GM19463 (cell line): ENCODE measurements around the gene BOLA2B.
A peak's percentile ranks its signal among the peaks of the same experiment; 100 is the strongest.
"Not testable (repeated sequence)": the region's sequence is repeated elsewhere in the genome, so short reads cannot be mapped to it uniquely, and the experiment has no call there.

Source experiments
- ATAC-seq: cut with Tn5 transposase; IDR thresholded peaks from one replicate; pipeline ENCODE4 v1.9.1; 2021; ENCODE audit warnings: mild to moderate bottlenecking, moderate library complexity; ENCODE audit not compliant: unreplicated experiment

The BOLA2B gene

DNA sequence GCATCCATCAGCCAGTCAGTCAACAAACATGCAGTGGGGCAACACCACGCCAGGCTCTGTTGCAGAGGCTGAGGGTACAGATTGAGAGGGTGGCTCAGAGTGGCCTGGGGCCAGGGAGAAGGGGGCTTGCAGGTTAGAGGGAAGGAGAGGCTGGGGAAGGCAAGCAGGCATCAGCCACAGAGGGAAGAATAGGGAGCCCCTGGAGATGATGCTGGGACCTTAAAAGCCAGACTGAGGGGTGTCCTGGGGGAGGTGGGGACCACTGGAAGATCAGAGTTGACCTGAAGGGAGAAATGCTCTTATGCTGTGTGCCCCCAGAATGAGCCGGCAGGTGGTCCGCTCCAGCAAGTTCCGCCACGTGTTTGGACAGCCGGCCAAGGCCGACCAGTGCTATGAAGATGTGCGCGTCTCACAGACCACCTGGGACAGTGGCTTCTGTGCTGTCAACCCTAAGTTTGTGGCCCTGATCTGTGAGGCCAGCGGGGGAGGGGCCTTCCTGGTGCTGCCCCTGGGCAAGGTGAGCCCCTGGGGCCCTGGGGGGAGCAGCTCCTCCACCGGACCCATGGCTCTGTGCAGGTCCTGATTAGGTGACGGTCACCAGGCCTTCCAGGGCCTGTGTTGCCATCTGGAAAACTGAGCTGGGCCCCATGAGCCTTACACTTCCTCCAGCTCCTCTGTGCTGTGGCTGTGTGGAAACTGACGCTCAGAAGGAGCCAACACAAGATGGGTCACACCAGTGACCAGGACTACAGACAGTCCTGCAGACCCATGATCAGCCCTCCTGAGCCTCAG, 8.4 kb downstream of the BOLA2B start:
- ATAC-seq = no peak

DNA sequence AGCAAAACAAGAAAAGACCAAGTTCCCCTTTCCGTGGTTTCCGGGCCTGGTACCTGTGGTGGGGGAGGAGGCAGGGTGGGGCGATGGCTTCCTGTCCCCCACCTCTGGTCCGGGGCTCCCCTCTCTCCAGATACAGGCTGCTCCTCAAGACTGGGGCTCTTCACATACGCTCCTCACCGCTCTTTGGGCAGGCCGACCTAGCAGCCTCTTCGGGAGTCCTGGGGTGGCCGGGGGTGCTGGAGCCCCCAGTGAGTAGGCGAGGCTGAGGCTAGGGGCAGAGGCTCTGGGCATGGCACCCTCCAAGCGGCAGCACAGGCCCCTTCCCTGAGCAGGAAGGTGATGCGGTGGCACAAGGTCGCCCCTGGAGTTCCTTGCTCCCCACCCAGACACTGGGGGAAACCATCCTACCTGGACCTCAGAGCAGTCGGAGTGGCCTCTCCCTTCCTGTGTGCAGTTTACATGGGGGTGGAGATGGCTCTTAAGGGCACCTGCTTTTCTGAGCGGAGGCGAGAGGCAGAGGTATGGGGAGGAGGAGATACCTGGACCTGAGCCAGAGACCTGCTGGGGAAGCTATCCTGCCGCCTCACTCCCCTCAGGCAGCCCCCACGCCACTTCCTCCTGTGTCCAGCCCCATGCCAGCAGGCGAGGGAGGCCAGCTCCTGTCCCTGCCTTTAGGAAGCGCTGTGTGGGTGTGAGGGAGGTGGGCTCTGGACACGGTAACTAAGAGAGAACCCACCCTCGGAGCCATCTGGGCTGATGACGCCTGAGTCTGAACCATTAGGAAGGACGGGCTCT, 9.2 kb downstream of the BOLA2B start:
- peak; percentile 36 for ATAC-seq

DNA sequence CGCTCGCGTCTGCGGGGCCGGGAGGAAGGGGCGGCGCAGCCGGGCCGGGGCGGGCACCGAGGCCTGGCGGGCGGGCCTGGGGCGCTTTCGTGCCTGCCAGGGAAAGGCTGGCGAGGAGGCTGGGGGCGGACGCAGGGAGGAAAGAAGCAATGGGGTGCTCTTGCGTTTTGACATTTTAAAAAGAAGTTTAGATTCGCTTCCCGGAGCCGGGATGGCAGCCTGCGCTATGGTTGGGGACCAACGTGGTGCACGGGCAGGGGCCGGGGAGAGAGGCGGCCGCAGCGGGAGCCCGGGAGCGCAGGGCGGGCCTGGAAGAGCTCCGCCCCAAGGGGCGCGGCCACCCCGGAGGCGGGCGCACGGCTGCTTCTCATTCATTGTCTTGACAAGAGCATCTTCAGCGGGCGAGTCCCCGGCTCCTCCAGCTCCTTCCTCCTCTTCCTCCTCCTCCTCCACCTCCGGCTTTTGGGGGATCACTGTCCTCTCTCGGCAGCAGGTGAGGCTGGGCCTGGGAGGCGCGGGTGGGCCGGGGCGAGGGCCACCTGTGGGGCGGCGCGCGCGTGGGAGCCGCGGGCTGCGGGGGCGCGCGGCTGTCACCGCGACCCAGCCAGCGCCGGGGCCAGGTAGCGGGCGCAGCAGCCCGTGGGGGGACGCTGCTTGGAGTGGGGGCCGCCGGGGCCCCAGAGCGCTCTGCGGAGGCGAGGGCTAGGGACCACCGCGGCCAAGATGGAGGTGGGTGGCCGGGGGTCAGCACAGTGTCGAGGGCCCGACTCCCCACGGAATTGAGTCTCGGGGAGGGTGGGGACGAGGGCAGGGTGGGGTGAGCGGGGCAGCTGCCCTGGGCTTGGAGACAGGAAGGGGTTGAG, 10.0 kb downstream of the BOLA2B start, which contains the start of gene CORO1A:
Gene CORO1A, plus strand, starts transcription at position 370 of the 863 bp plus-strand sequence. CDS start 1,608 bp downstream, outside the sequence.
- ATAC-seq = peak; percentile 58

DNA sequence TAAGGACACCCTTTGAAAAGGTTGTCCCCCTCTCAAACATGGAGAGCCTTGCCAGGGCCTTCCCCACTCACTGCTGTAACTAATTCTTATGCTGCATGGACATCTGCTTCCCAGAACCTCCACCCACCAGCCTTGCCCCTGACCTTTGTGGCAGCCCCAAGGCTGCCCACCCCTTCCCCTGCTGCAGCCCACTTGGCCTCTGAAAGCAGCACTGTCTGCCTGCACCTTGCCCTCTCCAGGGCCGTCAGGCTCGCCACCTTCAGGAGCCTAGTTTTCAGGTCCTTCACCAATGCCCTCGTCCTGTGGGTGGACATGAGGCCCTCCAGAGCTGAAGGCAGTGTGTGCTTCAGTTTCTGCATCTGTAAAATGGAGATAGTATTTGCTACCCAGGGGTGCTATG, 12.7 kb downstream of the BOLA2B start:
- no peak for ATAC-seq

DNA sequence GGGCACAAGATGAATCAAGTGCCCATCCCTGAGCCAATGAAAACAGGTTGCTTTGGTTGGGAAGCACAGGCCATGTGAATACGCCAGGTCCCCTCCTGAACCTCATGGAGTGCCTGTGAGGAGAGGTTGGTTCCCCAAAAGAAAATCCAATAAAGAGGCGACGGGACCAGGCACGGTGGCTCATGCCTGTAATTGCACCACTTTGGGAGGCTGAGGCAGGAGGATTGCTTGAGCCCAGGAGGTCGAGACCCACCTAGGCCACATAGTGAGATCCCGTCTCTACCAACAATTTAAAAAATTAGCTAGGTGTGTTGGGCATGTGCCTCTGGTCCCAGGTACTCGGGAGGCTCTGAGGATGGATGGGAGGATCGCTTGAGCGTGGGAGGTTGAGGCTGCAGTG, 13.5 kb downstream of the BOLA2B start:
- no peak for ATAC-seq

DNA sequence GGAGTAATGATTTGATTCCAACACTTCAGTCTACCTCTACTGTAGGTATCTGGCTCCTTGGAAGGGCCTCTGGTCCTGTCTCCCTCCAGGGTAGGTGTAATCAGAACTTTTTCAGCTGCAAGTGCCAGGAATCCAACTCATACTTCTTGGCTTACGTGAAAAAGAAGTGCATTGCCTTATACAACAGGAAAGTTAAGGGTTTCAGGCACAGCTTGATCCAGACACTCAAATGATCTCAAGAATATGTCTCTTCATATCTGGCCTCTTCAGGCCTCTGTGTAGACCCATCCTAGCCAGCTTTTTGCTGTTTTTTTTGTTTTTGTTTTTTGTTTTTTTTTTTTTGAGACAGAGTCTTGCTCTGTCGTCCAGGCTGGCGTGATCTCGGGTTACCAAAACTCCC, 14.3 kb downstream of the BOLA2B start:
- ATAC-seq = no peak

DNA sequence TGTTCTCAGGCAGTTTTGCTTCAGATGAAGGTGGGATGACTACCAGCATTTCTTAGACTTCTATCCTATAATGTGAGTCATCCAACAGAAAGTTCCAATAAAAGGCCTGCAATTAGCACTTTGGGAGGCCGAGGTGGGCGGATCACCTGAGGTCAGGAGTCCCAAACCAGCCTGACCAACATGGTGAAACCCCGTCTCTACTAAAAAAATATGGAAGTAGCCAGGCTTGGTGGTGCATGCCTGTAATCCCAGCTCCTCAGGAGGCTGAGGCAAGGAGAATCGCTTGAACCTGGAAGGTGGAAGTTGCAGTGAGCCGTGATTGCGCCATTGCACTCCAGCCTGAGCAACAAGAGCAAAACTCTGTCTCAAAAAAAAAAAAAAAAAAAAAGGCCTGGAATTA, 16.6 kb downstream of the BOLA2B start:
- not testable (repeated sequence) for ATAC-seq

DNA sequence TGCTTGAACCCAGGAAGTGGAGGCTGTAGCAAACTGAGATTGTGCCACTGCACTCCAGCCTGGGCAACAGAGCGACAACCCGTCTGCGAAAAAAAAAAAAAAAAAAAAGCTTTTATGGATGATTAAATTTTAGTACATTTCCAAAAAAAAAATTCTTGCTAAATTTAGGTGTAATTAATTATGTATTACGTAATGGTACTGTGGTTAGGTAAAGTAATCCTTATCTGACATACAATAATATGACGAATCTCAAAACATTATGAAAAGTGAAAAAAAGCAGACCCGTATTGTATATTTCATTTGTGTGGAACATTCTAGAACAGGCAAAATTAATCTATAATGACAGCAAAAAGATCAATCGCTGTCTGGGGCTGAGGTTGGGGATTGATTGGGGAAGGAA, 20.4 kb downstream of the BOLA2B start:
- ATAC-seq = no peak

DNA sequence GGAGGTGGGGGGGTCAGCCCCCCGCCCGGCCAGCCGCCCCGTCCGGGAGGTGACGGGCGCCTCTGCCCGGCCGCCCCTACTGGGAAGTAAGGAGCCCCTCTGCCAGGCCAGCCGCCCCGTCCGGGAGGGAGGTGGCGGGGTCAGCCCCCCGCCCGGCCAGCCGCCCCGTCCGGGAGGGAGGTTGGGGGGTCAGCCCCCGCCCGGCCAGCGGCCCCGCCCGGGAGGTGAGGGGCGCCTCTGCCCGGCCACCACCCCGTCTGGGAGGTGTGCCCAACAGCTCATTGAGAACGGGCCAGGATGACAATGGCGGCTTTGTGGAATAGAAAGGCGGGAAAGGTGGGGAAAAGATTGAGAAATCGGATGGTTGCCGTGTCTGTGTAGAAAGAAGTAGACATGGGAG, 23.3 kb downstream of the BOLA2B start:
- ATAC-seq = not testable (repeated sequence)

DNA sequence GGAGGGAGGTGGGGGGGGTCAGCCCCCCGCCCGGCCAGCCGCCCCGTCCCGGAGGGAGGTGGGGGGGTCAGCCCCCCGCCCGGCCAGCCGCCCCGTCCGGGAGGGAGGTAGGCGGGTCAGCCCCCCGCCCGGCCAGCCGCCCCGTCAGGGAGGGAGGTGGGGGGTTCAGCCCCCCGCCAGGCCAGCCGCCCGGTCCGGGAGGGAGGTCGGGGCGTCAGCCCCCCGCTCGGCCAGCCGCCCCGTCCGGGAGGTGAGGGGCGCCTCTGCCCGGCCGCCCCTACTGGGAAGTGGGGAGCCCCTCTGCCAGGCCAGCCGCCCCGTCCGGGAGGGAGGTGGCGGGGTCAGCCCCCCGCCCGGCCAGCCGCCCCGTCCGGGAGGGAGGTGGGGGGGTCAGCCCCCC, 24.1 kb downstream of the BOLA2B start:
- not testable (repeated sequence) for ATAC-seq

DNA sequence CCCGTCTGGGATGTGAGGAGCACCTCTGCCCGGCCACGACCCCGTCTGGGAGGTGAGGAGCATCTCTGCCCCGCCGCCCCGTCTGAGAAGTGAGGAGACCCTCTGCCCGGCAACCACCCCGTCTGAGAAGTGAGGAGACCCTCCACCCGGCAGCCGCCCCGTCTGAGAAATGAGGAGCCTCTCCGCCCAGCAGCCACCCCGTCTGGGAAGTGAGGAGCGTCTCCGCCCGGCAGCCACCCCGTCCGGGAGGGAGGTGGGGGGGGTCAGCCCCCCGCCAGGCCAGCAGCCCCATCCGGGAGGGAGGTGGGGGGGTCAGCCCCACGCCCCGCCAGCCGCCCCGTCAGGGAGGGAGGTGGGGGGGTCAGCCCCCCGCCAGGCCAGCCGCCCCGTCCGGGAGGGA, 24.7 kb downstream of the BOLA2B start:
- not testable (repeated sequence) for ATAC-seq

DNA sequence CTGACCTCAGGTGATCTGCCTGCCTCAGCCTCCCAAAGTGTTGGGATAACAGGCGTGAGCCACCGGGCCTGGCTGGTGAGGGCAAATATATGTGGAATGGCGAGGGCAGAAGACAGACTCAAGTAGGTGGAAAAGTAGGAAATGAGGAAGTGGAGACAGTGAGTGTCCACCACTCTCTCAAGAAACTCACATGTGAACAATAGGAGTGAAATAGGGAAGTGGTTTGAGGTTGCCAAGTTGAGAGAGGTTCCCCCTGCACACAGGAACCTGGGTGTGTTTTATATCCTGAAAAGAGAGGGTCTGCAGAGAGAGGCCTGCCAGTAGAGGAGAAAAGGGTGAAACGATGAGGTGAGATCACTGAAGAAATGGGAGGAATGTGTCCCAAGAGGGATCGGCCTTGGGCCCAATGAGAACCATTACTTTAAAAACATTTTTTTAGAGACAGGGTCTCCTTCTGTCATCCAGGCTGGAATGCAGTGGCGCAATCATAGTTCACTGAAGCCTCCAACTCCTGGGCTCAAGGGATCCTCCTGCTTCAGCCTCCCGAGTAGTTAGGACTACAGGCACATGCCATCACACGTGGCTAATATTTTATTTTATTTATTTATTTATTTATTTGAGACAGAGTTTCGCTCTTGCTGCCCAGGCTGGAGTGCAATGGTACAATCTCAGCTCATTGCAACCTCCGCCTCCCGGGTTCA, 27.1 kb downstream of the BOLA2B start:
- no peak for ATAC-seq

DNA sequence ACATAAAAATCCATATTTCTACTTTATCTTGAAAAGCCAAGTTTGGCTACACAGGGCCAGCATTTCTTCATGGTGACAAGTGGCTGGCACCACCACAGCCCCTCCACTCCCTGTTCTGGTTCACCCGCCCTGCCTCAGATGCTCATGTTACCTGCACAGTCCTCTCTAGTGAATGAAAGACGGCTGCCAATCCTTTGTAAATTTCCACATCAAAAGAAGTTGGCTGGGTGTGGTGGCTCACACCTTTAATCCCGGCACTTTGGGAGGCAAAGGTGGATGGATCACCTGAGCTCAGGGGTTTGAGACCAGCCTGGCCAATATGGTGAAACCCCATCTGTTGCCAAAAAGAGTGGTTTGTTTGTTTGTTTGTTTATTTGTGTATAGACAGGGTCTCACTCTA, 29.9 kb downstream of the BOLA2B start:
- no peak for ATAC-seq

DNA sequence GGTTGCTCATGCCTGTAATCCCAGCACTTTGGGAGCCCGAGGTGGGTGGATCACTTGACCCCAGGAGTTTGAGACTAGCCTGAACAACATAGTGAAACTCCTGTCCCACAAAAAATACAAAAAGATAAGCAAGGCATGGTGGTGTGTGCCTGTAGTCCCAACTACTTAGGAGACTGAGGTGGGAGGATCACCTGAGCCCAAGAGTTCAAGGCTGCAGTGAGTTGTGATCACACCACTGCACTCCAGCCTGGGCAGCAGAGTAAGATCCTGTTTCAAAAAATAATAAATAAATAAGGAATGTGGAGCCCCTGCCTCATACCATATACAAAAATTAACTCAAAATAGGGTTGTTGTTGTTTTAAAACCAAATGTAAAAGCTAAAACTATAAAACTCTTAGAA, 36.3 kb downstream of the BOLA2B start:
- no peak for ATAC-seq

DNA sequence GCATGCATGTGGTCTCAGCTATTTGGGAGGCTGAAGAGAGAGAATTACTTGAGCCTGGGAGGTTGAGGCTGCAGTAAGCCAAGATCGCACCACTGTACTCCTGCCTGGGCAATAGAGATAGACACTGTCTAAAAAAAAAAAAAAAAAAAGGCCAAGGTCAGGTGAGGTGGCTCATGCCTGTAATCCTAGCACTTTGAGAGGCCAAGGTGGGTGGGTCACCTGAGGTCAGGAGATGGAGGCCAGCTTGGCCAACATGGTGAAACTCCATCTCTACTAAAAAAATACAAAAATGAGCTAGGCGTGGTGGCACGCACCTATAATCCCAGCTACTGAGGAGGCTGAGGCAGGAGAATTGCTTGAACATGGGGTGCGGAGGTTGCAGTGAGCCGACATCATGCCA, 38.3 kb downstream of the BOLA2B start:
- ATAC-seq = no peak

DNA sequence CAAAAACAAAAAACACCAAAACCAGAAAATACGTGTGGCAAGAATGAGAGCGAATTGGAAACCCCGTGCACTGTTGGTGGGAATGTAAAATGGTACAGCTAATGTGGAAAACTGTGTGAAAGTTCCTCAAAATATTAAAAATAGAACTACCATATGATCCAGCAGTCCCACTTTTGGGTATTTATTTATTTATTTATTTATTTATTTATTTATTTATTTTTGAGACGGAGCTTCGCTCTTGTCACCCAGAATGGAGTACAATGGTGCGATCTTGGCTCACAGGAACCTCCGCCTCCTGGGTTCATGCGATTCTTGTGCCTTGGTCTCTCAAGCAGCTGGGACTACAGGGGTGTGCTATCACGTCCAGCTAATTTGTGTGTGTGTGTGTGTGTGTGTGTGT, 40.9 kb downstream of the BOLA2B start:
- ATAC-seq = no peak

DNA sequence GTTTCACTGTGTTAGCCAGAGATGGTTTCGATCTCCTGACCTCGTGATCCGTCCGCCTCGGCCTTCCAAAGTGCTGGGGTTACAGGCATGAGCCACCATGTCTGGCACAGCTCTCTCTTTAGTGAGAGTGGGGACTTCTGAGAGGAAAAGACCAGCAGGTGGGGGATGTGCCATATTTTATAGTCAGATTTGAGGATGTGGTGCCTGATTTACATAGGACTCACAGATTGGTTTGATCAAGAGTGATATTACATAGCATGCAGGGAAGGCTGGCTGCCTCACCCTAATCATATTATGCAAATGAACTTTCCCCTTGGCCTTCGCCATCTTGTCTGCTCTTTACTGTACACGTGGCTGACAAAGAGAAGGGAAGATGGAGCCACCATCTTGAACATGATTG, 42.4 kb downstream of the BOLA2B start:
- ATAC-seq = no peak

DNA sequence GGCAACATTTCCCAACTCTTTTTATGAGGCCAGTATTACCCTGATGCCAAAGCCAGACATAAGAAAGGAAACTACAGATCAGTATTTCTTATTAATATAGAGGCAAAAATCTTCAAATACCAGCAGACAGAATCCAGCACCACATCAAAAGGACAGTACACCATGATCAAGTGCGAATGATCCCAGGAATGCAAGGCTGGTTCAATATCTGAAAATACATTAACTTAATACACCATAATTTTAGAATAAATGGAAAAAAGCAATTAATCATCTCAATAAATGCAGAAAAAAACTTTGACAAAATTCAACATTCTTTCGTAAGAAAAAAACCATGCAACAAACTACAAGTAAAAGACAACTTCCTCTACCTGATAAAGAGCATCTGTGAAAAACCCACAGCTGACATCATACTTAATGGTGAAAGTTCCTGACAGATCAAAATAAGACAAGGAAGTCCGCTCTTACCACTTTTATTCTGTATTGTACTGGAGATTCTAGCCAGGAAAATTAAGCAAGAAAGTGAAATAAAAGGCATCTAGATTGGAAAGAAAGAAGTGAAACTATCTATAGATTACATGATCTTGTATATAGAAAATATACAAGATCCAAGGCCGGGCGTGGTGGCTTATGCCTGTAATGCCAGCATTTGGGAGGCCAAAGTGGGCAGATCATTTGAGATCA, 44.1 kb downstream of the BOLA2B start:
- ATAC-seq = no peak

DNA sequence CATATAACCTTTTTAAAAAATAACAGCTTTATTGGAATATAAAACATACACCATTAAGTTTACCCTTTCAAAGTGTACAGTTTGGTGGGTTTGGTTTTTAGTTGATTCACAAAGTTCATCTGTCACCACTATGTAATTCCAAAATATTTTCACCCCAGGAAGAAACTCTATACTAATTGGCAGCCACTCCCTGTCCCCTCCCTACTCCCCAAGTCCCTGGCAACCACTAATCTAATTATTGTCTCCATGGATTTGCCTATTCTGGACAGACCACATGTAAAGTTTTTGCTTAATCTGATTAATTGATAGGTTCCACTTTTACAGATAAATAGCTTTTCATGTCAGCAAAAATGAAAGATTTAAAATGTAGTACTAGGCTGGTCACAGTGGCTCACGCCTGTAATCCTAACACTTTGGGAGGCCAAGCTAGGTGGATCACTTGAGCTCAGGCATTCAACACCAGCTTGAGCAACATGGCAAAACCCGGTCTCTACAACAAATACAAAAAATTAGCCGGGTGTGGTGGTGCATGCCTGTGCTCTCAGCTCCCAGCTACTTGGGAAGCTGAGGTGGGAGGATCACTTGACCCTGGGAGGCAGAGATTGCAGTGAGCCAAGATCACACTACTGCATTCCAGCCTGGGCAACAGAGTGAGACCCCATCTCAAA, 45.5 kb downstream of the BOLA2B start:
- ATAC-seq = no peak

DNA sequence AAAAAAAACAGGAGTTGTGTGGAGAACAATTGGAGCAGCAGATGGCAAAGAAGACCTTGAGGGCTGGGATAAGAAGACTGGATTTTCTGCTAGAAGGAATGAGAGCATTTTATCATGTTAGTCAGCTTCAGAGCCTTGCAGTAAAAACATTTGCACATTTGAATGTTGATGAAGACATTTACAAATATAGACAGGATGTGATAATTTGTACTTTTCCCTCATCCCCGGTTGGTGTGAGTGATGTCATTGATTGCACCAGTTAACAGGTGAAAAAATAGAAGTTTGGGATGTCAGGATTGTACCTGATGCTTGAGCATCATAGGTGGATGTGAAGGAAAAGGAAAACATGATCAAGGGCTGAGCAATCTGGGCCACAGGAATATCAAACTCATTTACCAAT, 47.8 kb downstream of the BOLA2B start:
- ATAC-seq = no peak
